ENCODE results near the gene PAIP2. TPM values are rescaled to one million over a fixed set of nuclear protein-coding genes. Genes with fewer than 3 reads are reported as not detected.

Gene PAIP2
- total RNA-seq, 1 experiment from 2014 or later: 108 TPM

- Histone ChIP-seq H3K9ac (ENCODE audit: low read length) (no peak overlapping the region), H3K79me2 (ENCODE audit: insufficient read depth, low read length) (peaks cover 100% of the 10 kb centered on the region), H3K27me3 (ENCODE audit: insufficient read depth, low read length) (no peaks in the 10 kb centered on the region), H3K4me3 (replicated peaks in 1 of 2; ENCODE audit: low read depth in 1 of 2, low read length in 2 of 2) (no peak overlapping the region), H3K36me3 (ENCODE audit: control insufficient read depth in 1 of 2, insufficient read depth in 2 of 2, low read length in 2 of 2) (0 out of 4 replicates have a peak, but pooled peaks cover 0 to 3% of the 10 kb centered on the region in 2 experiments), H3K4me1 (ENCODE audit: control insufficient read depth in 1 of 2, insufficient read depth in 2 of 2, low read length in 2 of 2) (peaks cover 25 to 73% of the 10 kb centered on the region in 2 experiments), H4K20me1 (ENCODE audit: insufficient read depth) (peaks cover 93% of the 10 kb centered on the region), H3K9me2 (ENCODE audit: insufficient read depth) (no peaks in the 10 kb centered on the region), H3K4me2 (ENCODE audit: low read length) (no peak overlapping the region), H3K9me3 (ENCODE audit: control insufficient read depth in 1 of 2, insufficient read depth in 1 of 2, low read depth in 1 of 2, low read length in 2 of 2) (no peaks in the 10 kb centered on the region), H3K27ac (ENCODE audit: low read depth, low read length) (no peak overlapping the region), H2AFZ (ENCODE audit: low read depth, low read length, poor library complexity, severe bottlenecking) (no peak overlapping the region)
- intact Hi-C loops (cut with micrococcal nuclease): no loop called here
- BruUV-seq (replicated peaks): no TSS peak
- RAD21 ChIA-PET (ENCODE audit: low non-redundant PET in 1 of 2, low total read pairs in 2 of 2, uncharacterized antibody in 2 of 2, unreplicated experiment in 2 of 2): no interaction called here
- DNase-seq (ENCODE audit: low read depth, low spot score): no peak
- CTCF ChIA-PET: no interaction called here
- POLR2A ChIA-PET: interaction anchor here (2.9 kb wide), 1 partner anchor 12 kb away, joined by 14 read pairs; the partner anchor contains the start of gene MATR3
- no peak for TF ChIP-seq FOSL1 (IDR thresholded peaks at IDR 0.05; ENCODE audit: low read depth)
- TF ChIP-seq CEBPB (IDR thresholded peaks at IDR 0.05; ENCODE audit: low read depth): no peak
- TF ChIP-seq ZBTB33 (IDR thresholded peaks at IDR 0.05; ENCODE audit: extremely low read depth, insufficient replicate concordance, low read length): no peak
- TF ChIP-seq SP1 (IDR thresholded peaks at IDR 0.05; ENCODE audit: low read depth): no peak
- no peak for TF ChIP-seq EZH2 (IDR thresholded peaks at IDR 0.05)
- TF ChIP-seq ELF1 (IDR thresholded peaks at IDR 0.05; ENCODE audit: borderline replicate concordance, low read depth): no peak
- TF ChIP-seq TCF7L2 (IDR thresholded peaks at IDR 0.05; ENCODE audit: borderline replicate concordance, extremely low read depth, insufficient read depth, insufficient read length): no peak
- no peak for TF ChIP-seq CBX3 (IDR thresholded peaks at IDR 0.05; ENCODE audit: low read depth)
- no peak for TF ChIP-seq EZH2phosphoT487 (IDR thresholded peaks at IDR 0.05; ENCODE audit: borderline replicate concordance)
- no peak for TF ChIP-seq JUND (IDR thresholded peaks at IDR 0.05)
- TF ChIP-seq POLR2A (IDR thresholded peaks at IDR 0.05; ENCODE audit: borderline replicate concordance, extremely low read depth, insufficient read depth, insufficient read length): no peak
- TF ChIP-seq, protein P1, sequence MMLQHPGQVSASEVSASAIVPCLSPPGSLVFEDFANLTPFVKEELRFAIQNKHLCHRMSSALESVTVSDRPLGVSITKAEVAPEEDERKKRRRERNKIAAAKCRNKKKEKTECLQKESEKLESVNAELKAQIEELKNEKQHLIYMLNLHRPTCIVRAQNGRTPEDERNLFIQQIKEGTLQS (IDR thresholded peaks at IDR 0.05): no peak
- TF ChIP-seq SRF (IDR thresholded peaks at IDR 0.05; ENCODE audit: low read depth): no peak
- no peak for TF ChIP-seq ZFX (IDR thresholded peaks at IDR 0.05)
- TF ChIP-seq, protein P2, sequence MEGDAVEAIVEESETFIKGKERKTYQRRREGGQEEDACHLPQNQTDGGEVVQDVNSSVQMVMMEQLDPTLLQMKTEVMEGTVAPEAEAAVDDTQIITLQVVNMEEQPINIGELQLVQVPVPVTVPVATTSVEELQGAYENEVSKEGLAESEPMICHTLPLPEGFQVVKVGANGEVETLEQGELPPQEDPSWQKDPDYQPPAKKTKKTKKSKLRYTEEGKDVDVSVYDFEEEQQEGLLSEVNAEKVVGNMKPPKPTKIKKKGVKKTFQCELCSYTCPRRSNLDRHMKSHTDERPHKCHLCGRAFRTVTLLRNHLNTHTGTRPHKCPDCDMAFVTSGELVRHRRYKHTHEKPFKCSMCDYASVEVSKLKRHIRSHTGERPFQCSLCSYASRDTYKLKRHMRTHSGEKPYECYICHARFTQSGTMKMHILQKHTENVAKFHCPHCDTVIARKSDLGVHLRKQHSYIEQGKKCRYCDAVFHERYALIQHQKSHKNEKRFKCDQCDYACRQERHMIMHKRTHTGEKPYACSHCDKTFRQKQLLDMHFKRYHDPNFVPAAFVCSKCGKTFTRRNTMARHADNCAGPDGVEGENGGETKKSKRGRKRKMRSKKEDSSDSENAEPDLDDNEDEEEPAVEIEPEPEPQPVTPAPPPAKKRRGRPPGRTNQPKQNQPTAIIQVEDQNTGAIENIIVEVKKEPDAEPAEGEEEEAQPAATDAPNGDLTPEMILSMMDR (IDR thresholded peaks at IDR 0.05 in 2 of 3, conservative IDR thresholded peaks at IDR 0.05 in 1 of 3; ENCODE audit: borderline replicate concordance in 1 of 3, insufficient read depth in 1 of 3, low read depth in 2 of 3, low read length in 2 of 3): no peak
- no peak for TF ChIP-seq ZNF274 (IDR thresholded peaks at IDR 0.05; ENCODE audit: low read depth, low read length)
- no peak for TF ChIP-seq YY1 (IDR thresholded peaks at IDR 0.05; ENCODE audit: extremely low read depth, insufficient replicate concordance, low read depth, low read length)
- TF ChIP-seq POLR2AphosphoS5 (IDR thresholded peaks at IDR 0.05; ENCODE audit: low read depth, low read length): no peak
- no peak for ATAC-seq
These were observed 35.5 kb upstream of the PAIP2 start for GRCh38 chr5:139306197-139306596.

All from HCT116 (cell line).